HL-60 (cell line): ENCODE results near the gene QRFP.

Experiments
- DNase-seq, 2 experiments: peaks; one replicate each; pipeline ENCODE4 v3.0.0-alpha.2; 2010 to 2020; ENCODE audit warnings: low read depth in 1 of 2, low spot score in 1 of 2
- H3K27ac ChIP-seq: fragments of 250-450 bp; sonication (Bioruptor Pico); replicated peaks from 2 replicates; pipeline ENCODE4 v1.5.1; 2020; ENCODE audit warnings: mild to moderate bottlenecking, moderate library complexity
- H3K27me3 ChIP-seq: fragments of 250-450 bp; sonication (Bioruptor Pico); 2 replicates; pipeline ENCODE4 v1.5.1; 2021; ENCODE audit warnings: mild to moderate bottlenecking, moderate library complexity; ENCODE audit not compliant: insufficient read depth, poor library complexity, severe bottlenecking
- H3K4me3 ChIP-seq: replicated peaks from 2 replicates; pipeline ENCODE4 v1.5.1; 2011; ENCODE audit warnings: mild to moderate bottlenecking, control low read depth, low read length; ENCODE audit not compliant: insufficient read depth
- CTCF ChIP-seq: IDR thresholded peaks from one replicate; pipeline ENCODE4 v1.5.1; 2011; ENCODE audit warnings: low read length, control low read depth, inconsistent platforms; ENCODE audit not compliant: insufficient read depth
- GABPA ChIP-seq: IDR thresholded peaks from 2 replicates; pipeline ENCODE4 v1.6.1; 2012; ENCODE audit warnings: low read depth
- POLR2AphosphoS5 ChIP-seq: IDR thresholded peaks from 2 replicates; pipeline ENCODE4 v1.6.1; 2012; ENCODE audit warnings: low read depth
- REST ChIP-seq: IDR thresholded peaks from 2 replicates; pipeline ENCODE4 v1.6.1; 2012; ENCODE audit warnings: low read depth; ENCODE audit not compliant: insufficient replicate concordance
- SPI1 ChIP-seq: IDR thresholded peaks from 2 replicates; pipeline ENCODE4 v1.6.1; 2012; ENCODE audit warnings: low read depth, mild to moderate bottlenecking, borderline replicate concordance

The QRFP gene

GRCh38 chr9:130923611-130924447, 27.2 kb upstream of the QRFP start:
- no peak for DNase-seq

GRCh38 chr9:130922893-130923610, 26.4 kb upstream of the QRFP start:
- Histone ChIP-seq H3K27me3 (peaks cover 25% of the 10 kb centered on the region), H3K4me3 (no peak overlapping the region), H3K27ac (no peak overlapping the region)
- DNase-seq: no peak
- no peak for TF ChIP-seq SPI1
- no peak for TF ChIP-seq GABPA
- TF ChIP-seq REST: no peak

More at GRCh38 chr9:130923611-130924447, 27.2 kb upstream of the QRFP start:
- no peak overlapping the region for H3K27ac ChIP-seq
- H3K27me3 ChIP-seq: peaks cover 25% of the 10 kb centered on the region
- TF ChIP-seq CTCF (no peak), REST (no peak), GABPA (no peak), POLR2AphosphoS5 (no peak), SPI1 (no peak)
- no peak overlapping the region for H3K4me3 ChIP-seq

GRCh38 chr9:130921989-130922892, 25.6 kb upstream of the QRFP start:
- peaks cover 25% of the 10 kb centered on the region for H3K27me3 ChIP-seq

More at GRCh38 chr9:130921989-130922892, 25.6 kb upstream of the QRFP start:
- H3K4me3 ChIP-seq: no peak overlapping the region
- no peak overlapping the region for H3K27ac ChIP-seq
- no peak for DNase-seq
- TF ChIP-seq POLR2AphosphoS5 (no peak), CTCF (no peak), SPI1 (no peak), REST (no peak), GABPA (no peak)
